ENCODE data around the gene RAP1GAP. TPM values are rescaled to one million over a fixed set of nuclear protein-coding genes. Genes with fewer than 3 reads are reported as not detected.

RAP1GAP gene
- total and polyA plus RNA-seq, 9 of the 15 experiments (the other 6 are each of a cell fraction or from before 2014, with no cell fraction given): 0.29 to 30.2 (median 19.2) TPM

- TF ChIP-seq MGA (IDR thresholded peaks at IDR 0.05): no peak
- no peak for TF ChIP-seq FIP1L1 (IDR thresholded peaks at IDR 0.05; ENCODE audit: low read depth, low read length, poor library complexity, severe bottlenecking)
- no peak for TF ChIP-seq SMARCB1 (IDR thresholded peaks at IDR 0.05; ENCODE audit: insufficient read length, low read depth)
- no peak for TF ChIP-seq ZBED1 (IDR thresholded peaks at IDR 0.05)
- peak; percentile 53 to 75; a peak in 3 of 4 replicates for TF ChIP-seq KDM1A (IDR thresholded peaks at IDR 0.05)
- no peak for TF ChIP-seq ZFP1 (CRISPR knock-in tag; IDR thresholded peaks at IDR 0.05)
- TF ChIP-seq ZNF316 (IDR thresholded peaks at IDR 0.05): no peak
- TF ChIP-seq KDM5B (IDR thresholded peaks at IDR 0.05; ENCODE audit: insufficient replicate concordance, low read depth, low read length): no peak
- TF ChIP-seq RERE (CRISPR knock-in tag; IDR thresholded peaks at IDR 0.05; ENCODE audit: borderline replicate concordance): no peak
- TF ChIP-seq CAMTA2 (CRISPR knock-in tag; conservative IDR thresholded peaks at IDR 0.05): no peak
- TF ChIP-seq ZC3H8 (IDR thresholded peaks at IDR 0.05): no peak
These were observed 16.8 kb downstream of the RAP1GAP start (continued) for GRCh38 chr1:21652101-21652936.

Measured in K562 (cell line).